ENCODE measurements around the gene IFFO2. TPM values are rescaled to one million over a fixed set of nuclear protein-coding genes. Genes with fewer than 3 reads are reported as not detected.

IFFO2 gene
- total RNA-seq, 2 donors from 2014 or later: 4.6 to 6.4 TPM

DNA sequence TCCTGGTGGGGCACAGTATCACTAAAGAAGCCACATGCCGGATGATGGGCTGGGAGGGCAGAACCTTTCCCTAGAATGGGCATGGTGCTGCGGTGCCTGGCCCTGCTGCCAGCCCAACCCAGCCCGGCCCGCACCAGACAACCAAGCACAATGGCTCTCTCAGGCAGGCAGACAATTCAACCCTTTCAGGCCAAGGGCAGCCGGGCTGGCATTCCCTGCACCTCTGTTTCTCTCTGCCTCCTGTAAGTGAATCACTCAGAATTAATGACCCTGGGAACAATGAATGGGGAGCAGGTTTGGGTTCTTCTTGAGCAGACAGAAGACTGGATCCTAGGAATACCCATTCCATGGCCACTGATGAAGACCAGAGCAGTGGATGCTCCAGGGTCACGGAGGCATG lies 41.0 kb upstream of the IFFO2 start:
- no peak overlapping the region for H3K27ac ChIP-seq (ENCODE audit: low read depth, low read length)
- H3K27me3 Mint-ChIP-seq (ENCODE audit: insufficient read depth): peaks cover 12% of the 10 kb centered on the region
- WGBS, 2 experiments (ENCODE audit: insufficient coverage in 1 of 2, insufficient read length in 1 of 2): 70 to 78% methylated on average over 2 to 6 of the region's 6 CpGs
- no peaks in the 10 kb centered on the region for H3K36me3 Mint-ChIP-seq (ENCODE audit: low read depth)
- H3K9ac ChIP-seq (ENCODE audit: extremely low read depth, low read length, poor library complexity, severe bottlenecking): no peak overlapping the region
- no peaks in the 10 kb centered on the region for H3K27me3 ChIP-seq (ENCODE audit: control insufficient read depth, insufficient read depth, low read length, poor library complexity, severe bottlenecking)
- H3K4me1 ChIP-seq (ENCODE audit: control insufficient read depth, insufficient read depth, low read length): no peaks in the 10 kb centered on the region
- H3K9me3 ChIP-seq (ENCODE audit: control insufficient read depth, low read length): peaks cover 6% of the 10 kb centered on the region
- H3K4me3 Mint-ChIP-seq: no peak overlapping the region
- no peaks in the 10 kb centered on the region for H3K36me3 ChIP-seq (ENCODE audit: control insufficient read depth, insufficient read depth, low read length)
- DNase-seq: no peak
- TF ChIP-seq, protein P1, sequence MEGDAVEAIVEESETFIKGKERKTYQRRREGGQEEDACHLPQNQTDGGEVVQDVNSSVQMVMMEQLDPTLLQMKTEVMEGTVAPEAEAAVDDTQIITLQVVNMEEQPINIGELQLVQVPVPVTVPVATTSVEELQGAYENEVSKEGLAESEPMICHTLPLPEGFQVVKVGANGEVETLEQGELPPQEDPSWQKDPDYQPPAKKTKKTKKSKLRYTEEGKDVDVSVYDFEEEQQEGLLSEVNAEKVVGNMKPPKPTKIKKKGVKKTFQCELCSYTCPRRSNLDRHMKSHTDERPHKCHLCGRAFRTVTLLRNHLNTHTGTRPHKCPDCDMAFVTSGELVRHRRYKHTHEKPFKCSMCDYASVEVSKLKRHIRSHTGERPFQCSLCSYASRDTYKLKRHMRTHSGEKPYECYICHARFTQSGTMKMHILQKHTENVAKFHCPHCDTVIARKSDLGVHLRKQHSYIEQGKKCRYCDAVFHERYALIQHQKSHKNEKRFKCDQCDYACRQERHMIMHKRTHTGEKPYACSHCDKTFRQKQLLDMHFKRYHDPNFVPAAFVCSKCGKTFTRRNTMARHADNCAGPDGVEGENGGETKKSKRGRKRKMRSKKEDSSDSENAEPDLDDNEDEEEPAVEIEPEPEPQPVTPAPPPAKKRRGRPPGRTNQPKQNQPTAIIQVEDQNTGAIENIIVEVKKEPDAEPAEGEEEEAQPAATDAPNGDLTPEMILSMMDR (conservative IDR thresholded peaks at IDR 0.05): no peak
- H3K9me3 Mint-ChIP-seq: peaks cover 24% of the 10 kb centered on the region
- H3K27ac Mint-ChIP-seq: no peak overlapping the region
- H3K4me1 Mint-ChIP-seq: no peaks in the 10 kb centered on the region
- no peak overlapping the region for H3K4me3 ChIP-seq (ENCODE audit: low read length)

DNA sequence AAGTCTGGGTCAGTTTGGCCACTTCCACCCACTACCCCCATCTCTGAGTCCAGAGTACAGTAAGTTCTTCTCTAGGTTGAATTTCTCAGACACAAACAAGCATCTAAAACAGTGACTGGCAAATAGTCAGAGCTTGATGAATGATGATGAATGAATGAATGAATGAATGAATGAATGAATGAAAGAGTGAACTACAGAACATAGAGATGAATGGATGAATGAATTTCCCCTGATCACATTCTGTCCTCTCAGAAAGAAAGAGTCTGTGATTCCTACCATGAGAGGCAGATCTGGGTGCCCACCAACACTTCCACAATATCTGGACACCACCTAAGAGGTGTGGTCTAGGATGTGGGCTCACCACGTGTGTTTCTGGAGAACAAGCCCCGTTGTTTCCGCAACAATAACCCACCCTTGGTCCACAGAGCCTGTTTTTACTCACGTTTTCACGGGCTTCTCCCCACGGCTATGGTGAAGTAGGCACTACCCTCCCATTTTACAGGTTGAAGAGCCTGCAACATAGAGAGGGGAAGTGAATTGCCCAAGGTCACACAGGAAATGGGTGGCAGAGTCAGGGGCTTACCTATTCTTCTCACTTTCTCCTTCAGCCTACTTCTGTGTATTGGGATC lies 40.2 kb upstream of the IFFO2 start:
- DNase-seq: no peak
- Histone ChIP-seq H3K4me3 (ENCODE audit: low read length) (no peak overlapping the region), H3K27me3 (ENCODE audit: control insufficient read depth, insufficient read depth, low read length, poor library complexity, severe bottlenecking) (no peaks in the 10 kb centered on the region), H3K9me3 (ENCODE audit: control insufficient read depth, low read length) (peaks cover 6% of the 10 kb centered on the region), H3K9ac (ENCODE audit: extremely low read depth, low read length, poor library complexity, severe bottlenecking) (no peak overlapping the region), H3K27ac (ENCODE audit: low read depth, low read length) (no peak overlapping the region), H3K36me3 (ENCODE audit: control insufficient read depth, insufficient read depth, low read length) (no peaks in the 10 kb centered on the region), H3K4me1 (ENCODE audit: control insufficient read depth, insufficient read depth, low read length) (no peaks in the 10 kb centered on the region)
- Mint-ChIP-seq H3K9me3 (peaks cover 17% of the 10 kb centered on the region), H3K4me1 (no peaks in the 10 kb centered on the region), H3K36me3 (ENCODE audit: low read depth) (no peaks in the 10 kb centered on the region), H3K4me3 (no peak overlapping the region), H3K27ac (no peak overlapping the region), H3K27me3 (ENCODE audit: insufficient read depth) (peaks cover 14% of the 10 kb centered on the region)
- TF ChIP-seq, protein P1 (conservative IDR thresholded peaks at IDR 0.05): no peak
- WGBS, 2 experiments (ENCODE audit: insufficient coverage in 1 of 2, insufficient read length in 1 of 2): 81 to 85% methylated on average over 3 to 6 of the region's 6 CpGs

DNA sequence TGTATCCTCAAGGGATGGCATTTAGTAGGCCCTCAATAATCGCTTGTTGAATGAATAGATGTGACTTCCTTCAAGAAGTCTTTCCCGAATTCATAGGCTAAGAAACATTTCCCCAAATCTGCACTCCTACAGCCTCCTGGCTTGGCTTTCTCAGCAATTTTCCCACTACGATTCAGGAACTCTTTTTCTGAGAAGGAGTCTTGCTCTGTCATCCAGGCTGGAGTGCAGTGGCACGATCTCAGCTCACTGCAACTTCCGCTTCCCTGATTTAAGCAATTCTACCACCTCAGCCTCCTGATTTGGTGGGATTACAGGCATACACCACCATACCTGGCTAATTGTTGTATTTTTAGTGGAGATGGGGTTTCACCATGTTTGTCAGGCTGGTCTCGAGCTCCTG lies 37.9 kb upstream of the IFFO2 start:
- no peaks in the 10 kb centered on the region for H3K36me3 Mint-ChIP-seq (ENCODE audit: low read depth)
- H3K27me3 Mint-ChIP-seq (ENCODE audit: insufficient read depth): peaks cover 11% of the 10 kb centered on the region
- WGBS, 2 experiments (ENCODE audit: insufficient coverage in 1 of 2, insufficient read length in 1 of 2): 88 to 90% methylated on average over 3 to 6 of the region's 6 CpGs
- H3K27ac Mint-ChIP-seq: no peak overlapping the region
- no peaks in the 10 kb centered on the region for H3K9me3 Mint-ChIP-seq
- no peak for DNase-seq
- H3K27me3 ChIP-seq (ENCODE audit: control insufficient read depth, insufficient read depth, low read length, poor library complexity, severe bottlenecking): no peaks in the 10 kb centered on the region
- no peaks in the 10 kb centered on the region for H3K36me3 ChIP-seq (ENCODE audit: control insufficient read depth, insufficient read depth, low read length)
- no peak overlapping the region for H3K27ac ChIP-seq (ENCODE audit: low read depth, low read length)
- no peak overlapping the region for H3K4me3 ChIP-seq (ENCODE audit: low read length)
- H3K9me3 ChIP-seq (ENCODE audit: control insufficient read depth, low read length): no peaks in the 10 kb centered on the region
- H3K4me1 ChIP-seq (ENCODE audit: control insufficient read depth, insufficient read depth, low read length): peaks cover 1% of the 10 kb centered on the region
- H3K4me3 Mint-ChIP-seq: no peak overlapping the region
- TF ChIP-seq, protein P1 (conservative IDR thresholded peaks at IDR 0.05): no peak
- H3K9ac ChIP-seq (ENCODE audit: extremely low read depth, low read length, poor library complexity, severe bottlenecking): no peak overlapping the region
- peaks cover 4% of the 10 kb centered on the region for H3K4me1 Mint-ChIP-seq

Measured in endodermal cell (in vitro differentiated cells).